ENCODE results near the gene ADGRD2.

DNA sequence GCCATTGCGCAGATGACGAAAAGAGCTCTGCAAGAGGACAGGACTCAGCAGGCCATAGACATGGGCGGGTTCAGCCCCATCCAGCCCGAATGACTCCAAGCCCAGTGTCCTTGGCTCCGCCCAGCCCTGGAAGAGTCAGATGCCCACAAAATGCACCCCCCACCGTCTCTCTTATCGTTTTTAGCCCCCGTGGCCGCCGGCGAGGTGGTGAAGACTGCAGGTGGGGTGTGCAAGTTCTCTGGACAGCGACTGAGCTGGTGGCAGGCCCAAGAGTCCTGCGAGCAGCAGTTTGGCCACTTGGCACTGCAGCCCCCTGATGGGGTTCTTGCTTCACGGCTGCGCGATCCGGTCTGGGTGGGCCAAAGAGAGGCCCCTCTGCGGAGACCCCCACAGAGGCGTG, 2.1 kb downstream of the ADGRD2 start:
- TF ChIP-seq, protein P1, sequence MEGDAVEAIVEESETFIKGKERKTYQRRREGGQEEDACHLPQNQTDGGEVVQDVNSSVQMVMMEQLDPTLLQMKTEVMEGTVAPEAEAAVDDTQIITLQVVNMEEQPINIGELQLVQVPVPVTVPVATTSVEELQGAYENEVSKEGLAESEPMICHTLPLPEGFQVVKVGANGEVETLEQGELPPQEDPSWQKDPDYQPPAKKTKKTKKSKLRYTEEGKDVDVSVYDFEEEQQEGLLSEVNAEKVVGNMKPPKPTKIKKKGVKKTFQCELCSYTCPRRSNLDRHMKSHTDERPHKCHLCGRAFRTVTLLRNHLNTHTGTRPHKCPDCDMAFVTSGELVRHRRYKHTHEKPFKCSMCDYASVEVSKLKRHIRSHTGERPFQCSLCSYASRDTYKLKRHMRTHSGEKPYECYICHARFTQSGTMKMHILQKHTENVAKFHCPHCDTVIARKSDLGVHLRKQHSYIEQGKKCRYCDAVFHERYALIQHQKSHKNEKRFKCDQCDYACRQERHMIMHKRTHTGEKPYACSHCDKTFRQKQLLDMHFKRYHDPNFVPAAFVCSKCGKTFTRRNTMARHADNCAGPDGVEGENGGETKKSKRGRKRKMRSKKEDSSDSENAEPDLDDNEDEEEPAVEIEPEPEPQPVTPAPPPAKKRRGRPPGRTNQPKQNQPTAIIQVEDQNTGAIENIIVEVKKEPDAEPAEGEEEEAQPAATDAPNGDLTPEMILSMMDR (IDR thresholded peaks at IDR 0.05), result no peak
- no peak for TF ChIP-seq POLR2A (IDR thresholded peaks at IDR 0.05)

Data from breast epithelium (tissue), 3 donors.